HL-60 (cell line): ENCODE results near the gene ZCCHC12.
A peak's percentile ranks its signal among the peaks of the same experiment; 100 is the strongest.

Source experiments
- DNase-seq, 2 experiments: peaks; one replicate each; pipeline ENCODE4 v3.0.0-alpha.2; 2010 to 2020; ENCODE audit warnings: low read depth in 1 of 2, low spot score in 1 of 2
- H3K27ac ChIP-seq: fragments of 250-450 bp; sonication (Bioruptor Pico); replicated peaks from 2 replicates; pipeline ENCODE4 v1.5.1; 2020; ENCODE audit warnings: mild to moderate bottlenecking, moderate library complexity
- H3K27me3 ChIP-seq: fragments of 250-450 bp; sonication (Bioruptor Pico); 2 replicates; pipeline ENCODE4 v1.5.1; 2021; ENCODE audit warnings: mild to moderate bottlenecking, moderate library complexity; ENCODE audit not compliant: insufficient read depth, poor library complexity, severe bottlenecking
- H3K4me3 ChIP-seq: replicated peaks from 2 replicates; pipeline ENCODE4 v1.5.1; 2011; ENCODE audit warnings: mild to moderate bottlenecking, control low read depth, low read length; ENCODE audit not compliant: insufficient read depth
- GABPA ChIP-seq: IDR thresholded peaks from 2 replicates; pipeline ENCODE4 v1.6.1; 2012; ENCODE audit warnings: low read depth
- POLR2AphosphoS5 ChIP-seq: IDR thresholded peaks from 2 replicates; pipeline ENCODE4 v1.6.1; 2012; ENCODE audit warnings: low read depth
- SPI1 ChIP-seq: IDR thresholded peaks from 2 replicates; pipeline ENCODE4 v1.6.1; 2012; ENCODE audit warnings: low read depth, mild to moderate bottlenecking, borderline replicate concordance
- TF ChIP-seq, protein P1 (sequence below): IDR thresholded peaks from 2 replicates; pipeline ENCODE4 v1.6.1; 2012; ENCODE audit warnings: low read depth; ENCODE audit not compliant: insufficient replicate concordance
- TF ChIP-seq, protein P2 (sequence below): IDR thresholded peaks from one replicate; pipeline ENCODE4 v1.5.1; 2011; ENCODE audit warnings: low read length, control low read depth, inconsistent platforms; ENCODE audit not compliant: insufficient read depth

The ZCCHC12 gene

GRCh38 chrX:118839334-118839958 lies 15.8 kb downstream of the ZCCHC12 start:
- peak in 1 of 2 experiments; percentile 47 for DNase-seq
- Histone ChIP-seq H3K27me3 (peaks cover under 1% of the 10 kb centered on the region), H3K27ac (no peak overlapping the region), H3K4me3 (peak overlapping the region; percentile 52)
- TF ChIP-seq POLR2AphosphoS5 (no peak), GABPA (no peak), SPI1 (no peak)
- TF ChIP-seq, protein P1, sequence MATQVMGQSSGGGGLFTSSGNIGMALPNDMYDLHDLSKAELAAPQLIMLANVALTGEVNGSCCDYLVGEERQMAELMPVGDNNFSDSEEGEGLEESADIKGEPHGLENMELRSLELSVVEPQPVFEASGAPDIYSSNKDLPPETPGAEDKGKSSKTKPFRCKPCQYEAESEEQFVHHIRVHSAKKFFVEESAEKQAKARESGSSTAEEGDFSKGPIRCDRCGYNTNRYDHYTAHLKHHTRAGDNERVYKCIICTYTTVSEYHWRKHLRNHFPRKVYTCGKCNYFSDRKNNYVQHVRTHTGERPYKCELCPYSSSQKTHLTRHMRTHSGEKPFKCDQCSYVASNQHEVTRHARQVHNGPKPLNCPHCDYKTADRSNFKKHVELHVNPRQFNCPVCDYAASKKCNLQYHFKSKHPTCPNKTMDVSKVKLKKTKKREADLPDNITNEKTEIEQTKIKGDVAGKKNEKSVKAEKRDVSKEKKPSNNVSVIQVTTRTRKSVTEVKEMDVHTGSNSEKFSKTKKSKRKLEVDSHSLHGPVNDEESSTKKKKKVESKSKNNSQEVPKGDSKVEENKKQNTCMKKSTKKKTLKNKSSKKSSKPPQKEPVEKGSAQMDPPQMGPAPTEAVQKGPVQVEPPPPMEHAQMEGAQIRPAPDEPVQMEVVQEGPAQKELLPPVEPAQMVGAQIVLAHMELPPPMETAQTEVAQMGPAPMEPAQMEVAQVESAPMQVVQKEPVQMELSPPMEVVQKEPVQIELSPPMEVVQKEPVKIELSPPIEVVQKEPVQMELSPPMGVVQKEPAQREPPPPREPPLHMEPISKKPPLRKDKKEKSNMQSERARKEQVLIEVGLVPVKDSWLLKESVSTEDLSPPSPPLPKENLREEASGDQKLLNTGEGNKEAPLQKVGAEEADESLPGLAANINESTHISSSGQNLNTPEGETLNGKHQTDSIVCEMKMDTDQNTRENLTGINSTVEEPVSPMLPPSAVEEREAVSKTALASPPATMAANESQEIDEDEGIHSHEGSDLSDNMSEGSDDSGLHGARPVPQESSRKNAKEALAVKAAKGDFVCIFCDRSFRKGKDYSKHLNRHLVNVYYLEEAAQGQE: no peak
- TF ChIP-seq, protein P2, sequence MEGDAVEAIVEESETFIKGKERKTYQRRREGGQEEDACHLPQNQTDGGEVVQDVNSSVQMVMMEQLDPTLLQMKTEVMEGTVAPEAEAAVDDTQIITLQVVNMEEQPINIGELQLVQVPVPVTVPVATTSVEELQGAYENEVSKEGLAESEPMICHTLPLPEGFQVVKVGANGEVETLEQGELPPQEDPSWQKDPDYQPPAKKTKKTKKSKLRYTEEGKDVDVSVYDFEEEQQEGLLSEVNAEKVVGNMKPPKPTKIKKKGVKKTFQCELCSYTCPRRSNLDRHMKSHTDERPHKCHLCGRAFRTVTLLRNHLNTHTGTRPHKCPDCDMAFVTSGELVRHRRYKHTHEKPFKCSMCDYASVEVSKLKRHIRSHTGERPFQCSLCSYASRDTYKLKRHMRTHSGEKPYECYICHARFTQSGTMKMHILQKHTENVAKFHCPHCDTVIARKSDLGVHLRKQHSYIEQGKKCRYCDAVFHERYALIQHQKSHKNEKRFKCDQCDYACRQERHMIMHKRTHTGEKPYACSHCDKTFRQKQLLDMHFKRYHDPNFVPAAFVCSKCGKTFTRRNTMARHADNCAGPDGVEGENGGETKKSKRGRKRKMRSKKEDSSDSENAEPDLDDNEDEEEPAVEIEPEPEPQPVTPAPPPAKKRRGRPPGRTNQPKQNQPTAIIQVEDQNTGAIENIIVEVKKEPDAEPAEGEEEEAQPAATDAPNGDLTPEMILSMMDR: no peak

DNA sequence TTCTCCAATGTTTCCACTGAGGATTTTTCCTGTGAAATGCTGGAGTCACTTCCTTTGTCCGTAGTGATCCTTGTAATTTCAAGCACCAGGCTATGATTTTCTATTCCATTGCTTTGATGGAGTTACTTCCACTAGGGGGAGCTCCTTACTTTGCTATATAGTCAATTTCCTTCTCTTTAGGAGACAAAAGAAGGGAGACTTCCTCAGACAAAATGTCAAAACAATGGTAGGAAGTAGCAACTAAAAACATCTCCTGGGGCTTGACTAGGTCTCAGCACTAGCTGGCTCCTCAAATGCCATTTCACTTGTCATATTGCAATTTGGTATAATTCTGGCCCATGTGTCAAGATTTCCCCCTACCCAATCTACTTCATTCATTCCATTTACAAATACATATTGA lies 24.1 kb downstream of the ZCCHC12 start:
- Histone ChIP-seq H3K4me3 (no peak overlapping the region), H3K27ac (no peak overlapping the region), H3K27me3 (peaks cover 3% of the 10 kb centered on the region)
- DNase-seq: peak in 1 of 2 experiments; percentile 37
- TF ChIP-seq POLR2AphosphoS5: no peak
- peak; percentile 24; the same call in 1 of the 2 replicates for TF ChIP-seq SPI1
- TF ChIP-seq GABPA: no peak

- Histone ChIP-seq H3K27ac (no peak overlapping the region), H3K4me3 (no peak overlapping the region), H3K27me3 (peaks cover 3% of the 10 kb centered on the region)
- no peak for DNase-seq
- TF ChIP-seq, protein P1: no peak
- no peak for TF ChIP-seq POLR2AphosphoS5
These were observed 30.0 kb downstream of the ZCCHC12 start for GRCh38 chrX:118853596-118853995.

GRCh38 chrX:118855681-118856310 lies 32.2 kb downstream of the ZCCHC12 start:
- Histone ChIP-seq H3K4me3 (no peak overlapping the region), H3K27ac (no peak overlapping the region), H3K27me3 (peaks cover 3% of the 10 kb centered on the region)
- no peak for DNase-seq
- TF ChIP-seq, protein P1: no peak
- TF ChIP-seq SPI1 (no peak), GABPA (no peak)
- TF ChIP-seq, protein P2: no peak
